NCI-H2196 treated with DMSO at 0.1 percent for 48 hours (cell line): ENCODE measurements around the gene PRSS1.
"Not testable (repeated sequence)": the region's sequence is repeated elsewhere in the genome, so short reads cannot be mapped to it uniquely, and the experiment has no call there.

Experiments
- DNase-seq: peaks from one replicate; lab custom pipeline; 2025; ENCODE audit not compliant: unreplicated experiment; lab: John Stamatoyannopoulos, UW

Gene PRSS1

GRCh38 chr7:142746264-142746663 is 3.0 kb upstream of the PRSS1 start:
- DNase-seq, result no peak

- DNase-seq, result not testable (repeated sequence)
Measured at GRCh38 chr7:142748410-142748809, 862 bp upstream of the PRSS1 start.

GRCh38 chr7:142750321-142750938 is 1.2 kb downstream of the PRSS1 start:
- no peak for DNase-seq

- DNase-seq, result not testable (repeated sequence)
Measured at GRCh38 chr7:142751526-142752175, 2.4 kb downstream of the PRSS1 start.

- no peak for DNase-seq
Measured at GRCh38 chr7:142752376-142753225, 3.3 kb downstream of the PRSS1 start.

GRCh38 chr7:142753366-142753765 is 4.1 kb downstream of the PRSS1 start:
- no peak for DNase-seq

- DNase-seq, result not testable (repeated sequence)
Measured at GRCh38 chr7:142753925-142754491, 4.7 kb downstream of the PRSS1 start.

GRCh38 chr7:142754681-142755575 is 5.7 kb downstream of the PRSS1 start:
- DNase-seq, result no peak

GRCh38 chr7:142758312-142758711 is 9.0 kb downstream of the PRSS1 start:
- DNase-seq, result not testable (repeated sequence)

GRCh38 chr7:142759433-142759832 is 10.2 kb downstream of the PRSS1 start:
- no peak for DNase-seq

GRCh38 chr7:142760071-142760642 is 10.9 kb downstream of the PRSS1 start:
- DNase-seq, result no peak

GRCh38 chr7:142761606-142762005 is 12.3 kb downstream of the PRSS1 start:
- not testable (repeated sequence) for DNase-seq

- no peak for DNase-seq
Measured at GRCh38 chr7:142762104-142762503, 12.8 kb downstream of the PRSS1 start.

GRCh38 chr7:142767451-142767850 is 18.2 kb downstream of the PRSS1 start:
- no peak for DNase-seq

- no peak for DNase-seq
Measured at GRCh38 chr7:142767861-142768260, 18.6 kb downstream of the PRSS1 start.

GRCh38 chr7:142768885-142769284 is 19.6 kb downstream of the PRSS1 start:
- not testable (repeated sequence) for DNase-seq

- no peak for DNase-seq
Measured at GRCh38 chr7:142770661-142771352, 21.5 kb downstream of the PRSS1 start, which contains the start of gene PRSS2. TSS of gene PRSS2 (plus strand) at chr7:142770970. CDS start at chr7:142770983, 13 bp downstream.

GRCh38 chr7:142771353-142771723 is 22.1 kb downstream of the PRSS1 start:
- no peak for DNase-seq

GRCh38 chr7:142772051-142772450 is 22.8 kb downstream of the PRSS1 start:
- DNase-seq, result no peak

GRCh38 chr7:142772673-142773072 is 23.4 kb downstream of the PRSS1 start:
- DNase-seq, result no peak
